H1 (cell line): ENCODE data around the gene KIAA1614.

Experiments
- ATF2 ChIP-seq: IDR thresholded peaks from 2 replicates; pipeline ENCODE4 v1.6.1; 2012; ENCODE audit warnings: low read length, inconsistent platforms
- CBX5 ChIP-seq: fragments of 300-800, 300-1000 bp; sonication (generic); IDR thresholded peaks from 2 replicates; pipeline ENCODE4 v1.7.1; 2016; ENCODE audit warnings: antibody characterized with exemption, low read length, low read depth
- CEBPB ChIP-seq: IDR thresholded peaks from 2 replicates; pipeline ENCODE4 v1.6.1; 2012; ENCODE audit warnings: low read depth, low read length
- FOSL1 ChIP-seq: IDR thresholded peaks from 2 replicates; pipeline ENCODE4 v1.6.1; 2011; ENCODE audit warnings: mild to moderate bottlenecking, low read depth, low read length, moderate library complexity; ENCODE audit not compliant: insufficient read depth
- JUND ChIP-seq: IDR thresholded peaks from 2 replicates; pipeline ENCODE4 v1.6.1; 2011; ENCODE audit warnings: mild to moderate bottlenecking, improper control_type of control experiment, low read length
- POLR2A ChIP-seq, 2 experiments: IDR thresholded peaks; 1 replicate in 1 of 2; 2 replicates in 1 of 2; pipeline ENCODE4 v1.6.1; 2011; ENCODE audit warnings: low read depth in 2 of 2, low read length in 2 of 2, mild to moderate bottlenecking in 2 of 2; ENCODE audit errors: control extremely low read depth in 1 of 2
- POLR2AphosphoS5 ChIP-seq: IDR thresholded peaks from 2 replicates; pipeline ENCODE4 v1.6.1; 2011; ENCODE audit warnings: low read depth, low read length
- SIN3A ChIP-seq, 2 experiments: IDR thresholded peaks in 1 of 2; conservative IDR thresholded peaks in 1 of 2; 2 replicates each; pipeline ENCODE4 v1.6.1; 2011 to 2012; ENCODE audit warnings: low read length in 2 of 2, improper control_type of control experiment in 1 of 2, low read depth in 1 of 2, mild to moderate bottlenecking in 1 of 2
- SRF ChIP-seq: IDR thresholded peaks from 2 replicates; pipeline ENCODE4 v1.6.1; 2011; ENCODE audit warnings: mild to moderate bottlenecking, low read depth, low read length, moderate library complexity
- TF ChIP-seq, protein P1 (sequence below), 3 experiments: IDR thresholded peaks; 1 replicate in 2 of 3; 2 replicates in 1 of 3; pipeline versions ENCODE4 v1.5.1 to v1.6.1; 2011; ENCODE audit warnings: low read length in 3 of 3, mild to moderate bottlenecking in 3 of 3, inconsistent platforms in 2 of 3, low read depth in 1 of 3, moderate library complexity in 1 of 3; ENCODE audit not compliant: insufficient read depth in 1 of 3; ENCODE audit errors: control extremely low read depth in 1 of 3
- TF ChIP-seq, protein P2 (sequence below): IDR thresholded peaks from 2 replicates; pipeline ENCODE4 v1.6.1; 2011; ENCODE audit warnings: low read length, improper control_type of control experiment

DNA sequence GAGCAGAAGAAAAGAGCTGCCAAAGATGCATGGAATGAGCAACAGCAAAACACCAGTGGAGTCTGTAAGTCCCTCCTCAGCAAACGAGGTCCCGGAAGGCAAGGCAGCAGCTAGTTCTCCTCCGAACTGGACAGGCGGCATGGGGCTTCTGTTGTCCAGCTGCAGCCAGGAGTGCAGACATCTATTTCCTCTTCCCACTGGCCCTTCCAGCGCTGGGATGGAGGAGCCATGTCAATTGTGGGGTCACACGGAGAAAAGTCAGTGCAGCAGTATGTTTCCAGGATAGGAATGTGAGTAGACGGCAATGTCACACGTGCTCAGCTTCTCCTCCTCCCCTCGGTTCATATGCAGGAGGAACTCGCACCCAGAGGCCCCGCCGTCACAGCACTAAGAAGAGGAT, 63.5 kb downstream of the KIAA1614 start:
- TF ChIP-seq, protein P1, sequence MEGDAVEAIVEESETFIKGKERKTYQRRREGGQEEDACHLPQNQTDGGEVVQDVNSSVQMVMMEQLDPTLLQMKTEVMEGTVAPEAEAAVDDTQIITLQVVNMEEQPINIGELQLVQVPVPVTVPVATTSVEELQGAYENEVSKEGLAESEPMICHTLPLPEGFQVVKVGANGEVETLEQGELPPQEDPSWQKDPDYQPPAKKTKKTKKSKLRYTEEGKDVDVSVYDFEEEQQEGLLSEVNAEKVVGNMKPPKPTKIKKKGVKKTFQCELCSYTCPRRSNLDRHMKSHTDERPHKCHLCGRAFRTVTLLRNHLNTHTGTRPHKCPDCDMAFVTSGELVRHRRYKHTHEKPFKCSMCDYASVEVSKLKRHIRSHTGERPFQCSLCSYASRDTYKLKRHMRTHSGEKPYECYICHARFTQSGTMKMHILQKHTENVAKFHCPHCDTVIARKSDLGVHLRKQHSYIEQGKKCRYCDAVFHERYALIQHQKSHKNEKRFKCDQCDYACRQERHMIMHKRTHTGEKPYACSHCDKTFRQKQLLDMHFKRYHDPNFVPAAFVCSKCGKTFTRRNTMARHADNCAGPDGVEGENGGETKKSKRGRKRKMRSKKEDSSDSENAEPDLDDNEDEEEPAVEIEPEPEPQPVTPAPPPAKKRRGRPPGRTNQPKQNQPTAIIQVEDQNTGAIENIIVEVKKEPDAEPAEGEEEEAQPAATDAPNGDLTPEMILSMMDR (IDR thresholded peaks at IDR 0.05; ENCODE audit: control extremely low read depth in 1 of 3, insufficient read depth in 1 of 3, low read depth in 1 of 3, low read length in 3 of 3): no peak
- TF ChIP-seq CBX5 (no peak), CEBPB (no peak), POLR2A (IDR thresholded peaks at IDR 0.05; ENCODE audit: control extremely low read depth in 1 of 2, low read depth in 2 of 2, low read length in 2 of 2) (no peak), POLR2AphosphoS5 (no peak), JUND (no peak), FOSL1 (no peak), SIN3A (conservative IDR thresholded peaks at IDR 0.05 in 1 of 2, IDR thresholded peaks at IDR 0.05 in 1 of 2; ENCODE audit: low read depth in 1 of 2, low read length in 2 of 2) (no peak), ATF2 (no peak), SRF (no peak)
- TF ChIP-seq, protein P2, sequence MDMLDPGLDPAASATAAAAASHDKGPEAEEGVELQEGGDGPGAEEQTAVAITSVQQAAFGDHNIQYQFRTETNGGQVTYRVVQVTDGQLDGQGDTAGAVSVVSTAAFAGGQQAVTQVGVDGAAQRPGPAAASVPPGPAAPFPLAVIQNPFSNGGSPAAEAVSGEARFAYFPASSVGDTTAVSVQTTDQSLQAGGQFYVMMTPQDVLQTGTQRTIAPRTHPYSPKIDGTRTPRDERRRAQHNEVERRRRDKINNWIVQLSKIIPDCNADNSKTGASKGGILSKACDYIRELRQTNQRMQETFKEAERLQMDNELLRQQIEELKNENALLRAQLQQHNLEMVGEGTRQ: no peak
